ENCODE results near the gene ZHX3. TPM values are rescaled to one million over a fixed set of nuclear protein-coding genes. Genes with fewer than 3 reads are reported as not detected.

Gene ZHX3
- total and polyA plus RNA-seq, 10 of the 15 experiments (the other 5 are each of a cell fraction or from before 2014, with no cell fraction given), result 1.3 to 14.0 (median 5.0) TPM

DNA sequence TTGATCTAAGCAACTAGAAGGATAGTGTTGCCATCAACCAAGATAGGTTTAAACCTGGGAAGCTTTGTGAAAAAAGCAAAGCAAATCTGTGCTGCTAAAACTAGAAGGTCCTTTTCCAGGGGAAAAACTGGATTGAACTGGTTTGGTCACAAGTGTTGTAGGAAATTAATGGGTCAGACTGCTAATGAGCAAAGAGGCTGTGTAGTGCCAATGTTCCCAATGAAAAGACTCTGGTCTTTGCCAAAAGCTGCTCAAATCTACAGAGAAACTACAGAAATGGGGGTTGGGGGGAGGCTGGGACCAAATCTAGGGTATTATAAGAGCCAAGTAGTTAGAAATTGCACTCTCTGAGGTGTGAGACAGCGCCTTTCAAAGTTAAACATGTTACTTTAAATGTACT, 95.2 kb downstream of the ZHX3 start:
- intact Hi-C loops (cut with micrococcal nuclease; ENCODE audit: unreplicated experiment) (no loop called here), in situ Hi-C loops (cut with MboI) (no loop called here)
- ChIA-PET RAD21 (ENCODE audit: unreplicated experiment) (no interaction called here), POLR2A (interaction anchor here (0.6 kb wide), 1 partner anchor 26 kb away, joined by 3 read pairs; no protein-coding TSS in a partner anchor), SMC1A (ENCODE audit: uncharacterized antibody, unreplicated experiment) (no interaction called here), CTCF (no interaction called here)
- no peaks in the 10 kb centered on the region for H4K20me1 ChIP-seq (ENCODE audit: control insufficient read depth, insufficient read depth)
- no peaks in the 10 kb centered on the region for H3K79me2 ChIP-seq (ENCODE audit: control insufficient read depth, insufficient read depth, low read length)
- H3K9me3 ChIP-seq (replicated peaks; ENCODE audit: control insufficient read depth, insufficient read depth, low read length), result no peaks in the 10 kb centered on the region
- 95% methylated on average over 1 of the region's 1 CpG for WGBS (ENCODE audit: insufficient coverage, insufficient replicate concordance, low lambda C conversion rate, missing lambda C conversion rate)
- no TSS peak for BruUV-seq (replicated peaks)
- no peaks in the 10 kb centered on the region for H3K4me1 ChIP-seq (ENCODE audit: control insufficient read depth, insufficient read depth, low read length)
- no peak overlapping the region for H3K9ac ChIP-seq (ENCODE audit: control insufficient read depth, insufficient read depth, low read length)
- no peaks in the 10 kb centered on the region for H3K27me3 ChIP-seq (replicated peaks in 1 of 2; ENCODE audit: control insufficient read depth in 2 of 2, insufficient read depth in 2 of 2, low read length in 1 of 2)
- H3K36me3 ChIP-seq (ENCODE audit: control insufficient read depth in 2 of 2, insufficient read depth in 2 of 2, low read length in 1 of 2), result no peaks in the 10 kb centered on the region
- no peak for FAIRE-seq
- no peak for ATAC-seq
- H2AFZ ChIP-seq (ENCODE audit: control insufficient read depth, low read depth, low read length), result no peak overlapping the region
- no peak overlapping the region for H3K4me2 ChIP-seq (ENCODE audit: control insufficient read depth, insufficient read depth)
- H3K4me3 ChIP-seq, result no peak overlapping the region
- DNase-seq (ENCODE audit: low read depth, low spot score), result no peak
- no peak overlapping the region for H3K27ac ChIP-seq (ENCODE audit: control insufficient read depth, insufficient read depth)
- TF ChIP-seq, protein P1, sequence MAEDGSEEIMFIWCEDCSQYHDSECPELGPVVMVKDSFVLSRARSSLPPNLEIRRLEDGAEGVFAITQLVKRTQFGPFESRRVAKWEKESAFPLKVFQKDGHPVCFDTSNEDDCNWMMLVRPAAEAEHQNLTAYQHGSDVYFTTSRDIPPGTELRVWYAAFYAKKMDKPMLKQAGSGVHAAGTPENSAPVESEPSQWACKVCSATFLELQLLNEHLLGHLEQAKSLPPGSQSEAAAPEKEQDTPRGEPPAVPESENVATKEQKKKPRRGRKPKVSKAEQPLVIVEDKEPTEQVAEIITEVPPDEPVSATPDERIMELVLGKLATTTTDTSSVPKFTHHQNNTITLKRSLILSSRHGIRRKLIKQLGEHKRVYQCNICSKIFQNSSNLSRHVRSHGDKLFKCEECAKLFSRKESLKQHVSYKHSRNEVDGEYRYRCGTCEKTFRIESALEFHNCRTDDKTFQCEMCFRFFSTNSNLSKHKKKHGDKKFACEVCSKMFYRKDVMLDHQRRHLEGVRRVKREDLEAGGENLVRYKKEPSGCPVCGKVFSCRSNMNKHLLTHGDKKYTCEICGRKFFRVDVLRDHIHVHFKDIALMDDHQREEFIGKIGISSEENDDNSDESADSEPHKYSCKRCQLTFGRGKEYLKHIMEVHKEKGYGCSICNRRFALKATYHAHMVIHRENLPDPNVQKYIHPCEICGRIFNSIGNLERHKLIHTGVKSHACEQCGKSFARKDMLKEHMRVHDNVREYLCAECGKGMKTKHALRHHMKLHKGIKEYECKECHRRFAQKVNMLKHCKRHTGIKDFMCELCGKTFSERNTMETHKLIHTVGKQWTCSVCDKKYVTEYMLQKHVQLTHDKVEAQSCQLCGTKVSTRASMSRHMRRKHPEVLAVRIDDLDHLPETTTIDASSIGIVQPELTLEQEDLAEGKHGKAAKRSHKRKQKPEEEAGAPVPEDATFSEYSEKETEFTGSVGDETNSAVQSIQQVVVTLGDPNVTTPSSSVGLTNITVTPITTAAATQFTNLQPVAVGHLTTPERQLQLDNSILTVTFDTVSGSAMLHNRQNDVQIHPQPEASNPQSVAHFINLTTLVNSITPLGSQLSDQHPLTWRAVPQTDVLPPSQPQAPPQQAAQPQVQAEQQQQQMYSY (CRISPR knock-in tag; IDR thresholded peaks at IDR 0.05), result no peak
- TF ChIP-seq, protein P2, sequence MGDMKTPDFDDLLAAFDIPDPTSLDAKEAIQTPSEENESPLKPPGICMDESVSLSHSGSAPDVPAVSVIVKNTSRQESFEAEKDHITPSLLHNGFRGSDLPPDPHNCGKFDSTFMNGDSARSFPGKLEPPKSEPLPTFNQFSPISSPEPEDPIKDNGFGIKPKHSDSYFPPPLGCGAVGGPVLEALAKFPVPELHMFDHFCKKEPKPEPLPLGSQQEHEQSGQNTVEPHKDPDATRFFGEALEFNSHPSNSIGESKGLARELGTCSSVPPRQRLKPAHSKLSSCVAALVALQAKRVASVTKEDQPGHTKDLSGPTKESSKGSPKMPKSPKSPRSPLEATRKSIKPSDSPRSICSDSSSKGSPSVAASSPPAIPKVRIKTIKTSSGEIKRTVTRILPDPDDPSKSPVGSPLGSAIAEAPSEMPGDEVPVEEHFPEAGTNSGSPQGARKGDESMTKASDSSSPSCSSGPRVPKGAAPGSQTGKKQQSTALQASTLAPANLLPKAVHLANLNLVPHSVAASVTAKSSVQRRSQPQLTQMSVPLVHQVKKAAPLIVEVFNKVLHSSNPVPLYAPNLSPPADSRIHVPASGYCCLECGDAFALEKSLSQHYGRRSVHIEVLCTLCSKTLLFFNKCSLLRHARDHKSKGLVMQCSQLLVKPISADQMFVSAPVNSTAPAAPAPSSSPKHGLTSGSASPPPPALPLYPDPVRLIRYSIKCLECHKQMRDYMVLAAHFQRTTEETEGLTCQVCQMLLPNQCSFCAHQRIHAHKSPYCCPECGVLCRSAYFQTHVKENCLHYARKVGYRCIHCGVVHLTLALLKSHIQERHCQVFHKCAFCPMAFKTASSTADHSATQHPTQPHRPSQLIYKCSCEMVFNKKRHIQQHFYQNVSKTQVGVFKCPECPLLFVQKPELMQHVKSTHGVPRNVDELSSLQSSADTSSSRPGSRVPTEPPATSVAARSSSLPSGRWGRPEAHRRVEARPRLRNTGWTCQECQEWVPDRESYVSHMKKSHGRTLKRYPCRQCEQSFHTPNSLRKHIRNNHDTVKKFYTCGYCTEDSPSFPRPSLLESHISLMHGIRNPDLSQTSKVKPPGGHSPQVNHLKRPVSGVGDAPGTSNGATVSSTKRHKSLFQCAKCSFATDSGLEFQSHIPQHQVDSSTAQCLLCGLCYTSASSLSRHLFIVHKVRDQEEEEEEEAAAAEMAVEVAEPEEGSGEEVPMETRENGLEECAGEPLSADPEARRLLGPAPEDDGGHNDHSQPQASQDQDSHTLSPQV (IDR thresholded peaks at IDR 0.05), result no peak
- TF ChIP-seq TCF3 (IDR thresholded peaks at IDR 0.05; ENCODE audit: borderline replicate concordance, insufficient read depth, low read depth, low read length) (no peak), MEF2B (IDR thresholded peaks at IDR 0.05; ENCODE audit: partially characterized antibody, poor library complexity, severe bottlenecking) (no peak), SRF (IDR thresholded peaks at IDR 0.05; ENCODE audit: low read depth in 2 of 2, low read length in 2 of 2) (no peak), ETV6 (conservative IDR thresholded peaks at IDR 0.05 in 1 of 2, IDR thresholded peaks at IDR 0.05 in 1 of 2; ENCODE audit: borderline replicate concordance in 1 of 2, low read depth in 1 of 2) (no peak), BHLHE40 (IDR thresholded peaks at IDR 0.05; ENCODE audit: borderline replicate concordance in 1 of 2, low read depth in 2 of 2, low read length in 1 of 2) (no peak), SUPT20H (IDR thresholded peaks at IDR 0.05; ENCODE audit: borderline replicate concordance, control insufficient read depth, low read depth, low read length) (no peak), CREB1 (IDR thresholded peaks at IDR 0.05; ENCODE audit: low read depth) (no peak), CEBPB (IDR thresholded peaks at IDR 0.05; ENCODE audit: borderline replicate concordance in 1 of 2, low read depth in 2 of 2, low read length in 2 of 2) (no peak)
- TF ChIP-seq, protein P3, sequence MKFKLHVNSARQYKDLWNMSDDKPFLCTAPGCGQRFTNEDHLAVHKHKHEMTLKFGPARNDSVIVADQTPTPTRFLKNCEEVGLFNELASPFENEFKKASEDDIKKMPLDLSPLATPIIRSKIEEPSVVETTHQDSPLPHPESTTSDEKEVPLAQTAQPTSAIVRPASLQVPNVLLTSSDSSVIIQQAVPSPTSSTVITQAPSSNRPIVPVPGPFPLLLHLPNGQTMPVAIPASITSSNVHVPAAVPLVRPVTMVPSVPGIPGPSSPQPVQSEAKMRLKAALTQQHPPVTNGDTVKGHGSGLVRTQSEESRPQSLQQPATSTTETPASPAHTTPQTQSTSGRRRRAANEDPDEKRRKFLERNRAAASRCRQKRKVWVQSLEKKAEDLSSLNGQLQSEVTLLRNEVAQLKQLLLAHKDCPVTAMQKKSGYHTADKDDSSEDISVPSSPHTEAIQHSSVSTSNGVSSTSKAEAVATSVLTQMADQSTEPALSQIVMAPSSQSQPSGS (IDR thresholded peaks at IDR 0.05; ENCODE audit: low read length), result no peak
- TF ChIP-seq, protein P4, sequence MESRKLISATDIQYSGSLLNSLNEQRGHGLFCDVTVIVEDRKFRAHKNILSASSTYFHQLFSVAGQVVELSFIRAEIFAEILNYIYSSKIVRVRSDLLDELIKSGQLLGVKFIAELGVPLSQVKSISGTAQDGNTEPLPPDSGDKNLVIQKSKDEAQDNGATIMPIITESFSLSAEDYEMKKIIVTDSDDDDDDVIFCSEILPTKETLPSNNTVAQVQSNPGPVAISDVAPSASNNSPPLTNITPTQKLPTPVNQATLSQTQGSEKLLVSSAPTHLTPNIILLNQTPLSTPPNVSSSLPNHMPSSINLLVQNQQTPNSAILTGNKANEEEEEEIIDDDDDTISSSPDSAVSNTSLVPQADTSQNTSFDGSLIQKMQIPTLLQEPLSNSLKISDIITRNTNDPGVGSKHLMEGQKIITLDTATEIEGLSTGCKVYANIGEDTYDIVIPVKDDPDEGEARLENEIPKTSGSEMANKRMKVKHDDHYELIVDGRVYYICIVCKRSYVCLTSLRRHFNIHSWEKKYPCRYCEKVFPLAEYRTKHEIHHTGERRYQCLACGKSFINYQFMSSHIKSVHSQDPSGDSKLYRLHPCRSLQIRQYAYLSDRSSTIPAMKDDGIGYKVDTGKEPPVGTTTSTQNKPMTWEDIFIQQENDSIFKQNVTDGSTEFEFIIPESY (IDR thresholded peaks at IDR 0.05), result no peak
